Panc1 (cell line): Measurements from ENCODE around the gene SMAD6.

Experiments used
- POLR2AphosphoS5 ChIP-seq: IDR thresholded peaks from 2 replicates; pipeline ENCODE4 v1.6.1; 2012; ENCODE audit warnings: mild to moderate bottlenecking, low read depth, low read length, moderate library complexity
- TF ChIP-seq, protein P1 (sequence below), 2 experiments: IDR thresholded peaks; 2 replicates each; pipeline ENCODE4 v1.6.1; 2011 to 2012; ENCODE audit warnings: low read depth in 2 of 2, control low read depth in 1 of 2, low read length in 1 of 2, mild to moderate bottlenecking in 1 of 2, moderate library complexity in 1 of 2; ENCODE audit not compliant: insufficient read depth in 1 of 2
- TF ChIP-seq, protein P2 (sequence below): fragments of 450-650 bp; IDR thresholded peaks from 2 replicates; pipeline ENCODE4 v1.5.1; 2017; ENCODE audit warnings: mild to moderate bottlenecking

DNA sequence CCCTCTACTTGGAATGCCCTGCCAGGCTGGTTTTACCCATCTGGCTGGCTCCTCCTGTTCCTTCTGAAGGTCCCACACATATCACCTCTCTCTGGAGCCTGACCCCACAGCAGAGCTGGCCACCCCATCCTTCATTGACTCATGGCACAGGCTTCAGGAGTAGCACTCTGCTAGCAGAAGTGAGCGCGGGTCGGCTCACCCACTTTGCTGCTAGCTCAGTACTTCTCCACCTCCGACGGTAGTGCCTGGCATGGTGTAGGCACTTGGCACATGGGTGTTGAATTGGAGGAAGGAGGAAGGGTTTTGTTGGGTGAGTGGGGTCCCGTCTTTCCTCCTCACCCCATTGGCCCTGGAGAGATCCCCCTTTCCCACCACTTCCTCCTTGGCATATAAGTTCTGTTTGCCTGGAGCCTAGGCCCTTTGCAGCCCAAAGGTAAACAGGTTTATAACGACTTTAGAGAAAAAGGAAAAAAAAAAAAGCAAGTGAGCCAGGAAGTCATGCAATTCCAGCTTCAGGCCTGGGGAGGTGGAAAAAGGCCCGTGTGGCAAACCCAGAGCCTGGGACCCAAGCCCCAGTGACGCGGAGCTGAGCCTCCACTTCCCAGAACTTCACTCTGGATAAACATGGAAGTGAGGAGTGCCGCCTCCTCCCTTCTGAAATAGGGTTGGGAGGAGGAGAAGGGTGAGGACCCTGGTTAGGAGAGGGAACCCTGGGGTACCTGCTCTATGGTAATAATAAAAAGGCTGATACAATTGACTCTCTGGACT lies 35.4 kb downstream of the SMAD6 start:
- TF ChIP-seq, protein P1, sequence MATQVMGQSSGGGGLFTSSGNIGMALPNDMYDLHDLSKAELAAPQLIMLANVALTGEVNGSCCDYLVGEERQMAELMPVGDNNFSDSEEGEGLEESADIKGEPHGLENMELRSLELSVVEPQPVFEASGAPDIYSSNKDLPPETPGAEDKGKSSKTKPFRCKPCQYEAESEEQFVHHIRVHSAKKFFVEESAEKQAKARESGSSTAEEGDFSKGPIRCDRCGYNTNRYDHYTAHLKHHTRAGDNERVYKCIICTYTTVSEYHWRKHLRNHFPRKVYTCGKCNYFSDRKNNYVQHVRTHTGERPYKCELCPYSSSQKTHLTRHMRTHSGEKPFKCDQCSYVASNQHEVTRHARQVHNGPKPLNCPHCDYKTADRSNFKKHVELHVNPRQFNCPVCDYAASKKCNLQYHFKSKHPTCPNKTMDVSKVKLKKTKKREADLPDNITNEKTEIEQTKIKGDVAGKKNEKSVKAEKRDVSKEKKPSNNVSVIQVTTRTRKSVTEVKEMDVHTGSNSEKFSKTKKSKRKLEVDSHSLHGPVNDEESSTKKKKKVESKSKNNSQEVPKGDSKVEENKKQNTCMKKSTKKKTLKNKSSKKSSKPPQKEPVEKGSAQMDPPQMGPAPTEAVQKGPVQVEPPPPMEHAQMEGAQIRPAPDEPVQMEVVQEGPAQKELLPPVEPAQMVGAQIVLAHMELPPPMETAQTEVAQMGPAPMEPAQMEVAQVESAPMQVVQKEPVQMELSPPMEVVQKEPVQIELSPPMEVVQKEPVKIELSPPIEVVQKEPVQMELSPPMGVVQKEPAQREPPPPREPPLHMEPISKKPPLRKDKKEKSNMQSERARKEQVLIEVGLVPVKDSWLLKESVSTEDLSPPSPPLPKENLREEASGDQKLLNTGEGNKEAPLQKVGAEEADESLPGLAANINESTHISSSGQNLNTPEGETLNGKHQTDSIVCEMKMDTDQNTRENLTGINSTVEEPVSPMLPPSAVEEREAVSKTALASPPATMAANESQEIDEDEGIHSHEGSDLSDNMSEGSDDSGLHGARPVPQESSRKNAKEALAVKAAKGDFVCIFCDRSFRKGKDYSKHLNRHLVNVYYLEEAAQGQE (IDR thresholded peaks at IDR 0.05; ENCODE audit: insufficient read depth in 1 of 2, low read depth in 2 of 2, low read length in 1 of 2) = no peak
- TF ChIP-seq, protein P2, sequence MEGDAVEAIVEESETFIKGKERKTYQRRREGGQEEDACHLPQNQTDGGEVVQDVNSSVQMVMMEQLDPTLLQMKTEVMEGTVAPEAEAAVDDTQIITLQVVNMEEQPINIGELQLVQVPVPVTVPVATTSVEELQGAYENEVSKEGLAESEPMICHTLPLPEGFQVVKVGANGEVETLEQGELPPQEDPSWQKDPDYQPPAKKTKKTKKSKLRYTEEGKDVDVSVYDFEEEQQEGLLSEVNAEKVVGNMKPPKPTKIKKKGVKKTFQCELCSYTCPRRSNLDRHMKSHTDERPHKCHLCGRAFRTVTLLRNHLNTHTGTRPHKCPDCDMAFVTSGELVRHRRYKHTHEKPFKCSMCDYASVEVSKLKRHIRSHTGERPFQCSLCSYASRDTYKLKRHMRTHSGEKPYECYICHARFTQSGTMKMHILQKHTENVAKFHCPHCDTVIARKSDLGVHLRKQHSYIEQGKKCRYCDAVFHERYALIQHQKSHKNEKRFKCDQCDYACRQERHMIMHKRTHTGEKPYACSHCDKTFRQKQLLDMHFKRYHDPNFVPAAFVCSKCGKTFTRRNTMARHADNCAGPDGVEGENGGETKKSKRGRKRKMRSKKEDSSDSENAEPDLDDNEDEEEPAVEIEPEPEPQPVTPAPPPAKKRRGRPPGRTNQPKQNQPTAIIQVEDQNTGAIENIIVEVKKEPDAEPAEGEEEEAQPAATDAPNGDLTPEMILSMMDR = no peak
- no peak for TF ChIP-seq POLR2AphosphoS5
